Activated CD8-positive, alpha-beta memory T cell treated with anti-CD3 and anti-CD28 coated beads, Interleukin-2, amount 50 U/mL, for 4 hours (primary cell): ENCODE measurements around the gene OR10D3.
"Not testable (repeated sequence)": the region's sequence is repeated elsewhere in the genome, so short reads cannot be mapped to it uniquely, and the experiment has no call there.

Experiments
- DNase-seq: peaks from one replicate; pipeline ENCODE4 v3.0.0-alpha.2; 2020

The OR10D3 gene, protein sequence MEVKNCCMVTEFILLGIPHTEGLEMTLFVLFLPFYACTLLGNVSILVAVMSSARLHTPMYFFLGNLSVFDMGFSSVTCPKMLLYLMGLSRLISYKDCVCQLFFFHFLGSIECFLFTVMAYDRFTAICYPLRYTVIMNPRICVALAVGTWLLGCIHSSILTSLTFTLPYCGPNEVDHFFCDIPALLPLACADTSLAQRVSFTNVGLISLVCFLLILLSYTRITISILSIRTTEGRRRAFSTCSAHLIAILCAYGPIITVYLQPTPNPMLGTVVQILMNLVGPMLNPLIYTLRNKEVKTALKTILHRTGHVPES

DNA sequence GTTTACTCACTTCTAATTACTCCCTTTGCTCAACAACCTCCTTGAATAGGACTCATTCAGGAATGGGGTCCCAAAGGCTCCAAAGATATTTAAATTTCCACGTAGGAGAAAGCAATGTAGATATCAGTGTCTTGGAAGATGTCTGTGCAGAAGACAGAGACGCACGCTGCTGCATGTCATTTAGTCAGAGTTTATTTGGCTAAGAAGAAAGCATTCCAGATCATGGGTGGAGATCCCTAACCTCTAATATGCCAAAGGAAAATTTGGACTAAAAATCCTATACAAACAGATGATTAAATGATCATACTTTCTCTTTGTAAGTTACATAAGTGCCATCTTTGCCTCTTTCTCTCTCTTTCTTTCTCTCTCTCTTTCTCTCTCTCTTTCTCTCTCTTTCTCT, at the start of gene OR10D3:
Gene OR10D3 (plus strand): TSS at position 278 of the 400 bp plus-strand sequence. CDS start 1,925 bp downstream, outside the sequence.
- no peak for DNase-seq

GRCh38 chr11:124143034-124143433, 40.1 kb upstream of the OR10D3 start:
- DNase-seq, result no peak

DNA sequence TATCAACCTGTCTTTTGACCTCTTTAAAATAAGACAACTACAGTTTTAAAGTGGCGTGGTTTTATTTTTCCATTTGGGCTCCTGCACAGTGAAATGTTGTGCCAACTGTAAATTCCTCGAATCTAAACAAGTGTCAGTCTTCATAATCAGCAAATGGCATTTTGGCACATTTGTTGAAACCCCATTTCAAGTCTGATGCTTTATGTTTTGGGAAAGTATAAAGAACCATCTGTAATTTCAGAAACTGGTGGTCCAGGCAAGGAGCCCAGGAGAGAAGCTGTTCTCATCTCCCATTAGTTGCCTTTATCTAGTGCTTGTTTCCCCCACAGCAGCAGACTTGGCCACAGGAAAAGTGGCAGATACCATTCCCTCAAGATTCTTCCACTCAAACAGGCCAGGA, 35.2 kb upstream of the OR10D3 start:
- no peak for DNase-seq

DNA sequence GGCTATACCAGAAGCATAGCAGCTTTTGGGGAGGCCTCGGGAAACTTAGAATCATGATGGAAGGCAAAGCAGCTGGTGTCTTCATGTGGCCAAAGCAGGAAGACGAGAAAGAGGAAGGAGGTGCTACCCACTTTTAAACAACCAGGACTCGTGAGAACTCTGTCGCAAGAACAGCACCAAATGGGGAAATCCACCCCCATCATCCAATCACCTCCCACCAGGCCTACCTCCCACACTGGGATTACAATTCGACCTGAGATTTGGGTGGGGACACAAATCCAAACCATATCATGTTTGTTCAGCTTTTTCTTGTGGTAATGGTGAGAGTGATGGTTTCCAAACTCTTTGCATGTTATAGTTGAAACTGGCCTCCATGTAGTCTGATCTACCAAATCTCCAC, 32.5 kb upstream of the OR10D3 start:
- no peak for DNase-seq

GRCh38 chr11:124152770-124153407, 30.3 kb upstream of the OR10D3 start:
- no peak for DNase-seq

GRCh38 chr11:124153821-124154220, 29.3 kb upstream of the OR10D3 start:
- DNase-seq, result no peak

DNA sequence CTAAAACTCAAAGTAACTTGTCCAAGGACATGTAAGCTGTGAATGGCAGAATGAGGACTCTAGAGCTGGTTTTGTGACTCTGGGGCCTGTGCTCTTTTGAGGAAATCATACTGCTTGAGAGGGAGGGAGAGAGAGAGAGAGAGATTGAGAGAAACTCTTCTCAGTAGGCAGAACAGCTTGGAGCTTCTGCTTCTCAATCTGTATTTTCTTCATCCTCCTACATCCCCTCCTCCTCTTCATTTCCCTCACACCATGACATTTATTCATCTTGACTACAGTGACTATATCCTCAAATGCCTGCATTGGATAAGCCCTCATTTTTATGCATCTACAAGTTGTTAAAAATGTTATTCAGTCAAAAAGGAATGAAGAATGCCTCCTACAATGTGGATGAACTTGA, 23.7 kb upstream of the OR10D3 start:
- no peak for DNase-seq

DNA sequence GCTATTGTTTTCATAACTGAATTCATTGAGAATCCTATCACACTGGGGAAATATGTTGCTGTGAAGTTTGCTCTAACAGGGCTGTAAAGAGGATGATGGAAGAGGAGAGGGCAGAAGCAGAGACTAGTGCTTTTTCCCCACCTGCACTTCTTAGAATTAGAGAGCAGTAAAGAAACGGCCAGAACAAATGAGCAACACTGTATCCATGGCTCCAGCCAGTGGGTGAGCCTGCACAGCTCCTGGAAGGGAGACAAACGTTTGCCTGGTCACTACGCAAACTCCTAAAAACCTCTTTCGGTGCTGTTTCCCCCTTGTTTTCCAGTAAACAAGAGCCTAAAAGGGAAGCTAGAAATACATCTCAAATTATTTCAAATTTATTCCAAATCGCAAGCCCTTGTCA, 22.2 kb upstream of the OR10D3 start:
- DNase-seq, result no peak

- DNase-seq, result no peak
Observed at GRCh38 chr11:124167826-124168231, 15.3 kb upstream of the OR10D3 start.

- no peak for DNase-seq
Observed at GRCh38 chr11:124168796-124169195, 14.3 kb upstream of the OR10D3 start.

DNA sequence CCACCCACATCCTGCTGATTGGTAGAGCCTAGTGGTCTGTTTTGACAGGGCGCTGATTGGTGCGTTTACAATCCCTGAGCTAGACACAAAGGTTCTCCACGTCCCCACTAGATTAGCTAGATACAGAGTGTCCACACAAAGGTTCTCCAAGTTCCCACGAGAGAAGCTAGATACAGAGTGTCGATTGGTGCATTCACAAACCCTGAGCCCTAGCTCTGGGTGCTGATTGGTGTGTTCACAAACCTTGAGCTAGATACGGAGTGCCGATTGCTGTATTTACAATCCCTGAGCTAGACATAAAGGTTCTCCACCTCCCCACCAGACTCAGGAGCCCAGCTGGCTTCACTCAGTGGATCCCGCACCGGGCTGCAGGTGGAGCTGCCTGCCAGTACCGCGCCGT, 12.8 kb upstream of the OR10D3 start:
- not testable (repeated sequence) for DNase-seq

DNA sequence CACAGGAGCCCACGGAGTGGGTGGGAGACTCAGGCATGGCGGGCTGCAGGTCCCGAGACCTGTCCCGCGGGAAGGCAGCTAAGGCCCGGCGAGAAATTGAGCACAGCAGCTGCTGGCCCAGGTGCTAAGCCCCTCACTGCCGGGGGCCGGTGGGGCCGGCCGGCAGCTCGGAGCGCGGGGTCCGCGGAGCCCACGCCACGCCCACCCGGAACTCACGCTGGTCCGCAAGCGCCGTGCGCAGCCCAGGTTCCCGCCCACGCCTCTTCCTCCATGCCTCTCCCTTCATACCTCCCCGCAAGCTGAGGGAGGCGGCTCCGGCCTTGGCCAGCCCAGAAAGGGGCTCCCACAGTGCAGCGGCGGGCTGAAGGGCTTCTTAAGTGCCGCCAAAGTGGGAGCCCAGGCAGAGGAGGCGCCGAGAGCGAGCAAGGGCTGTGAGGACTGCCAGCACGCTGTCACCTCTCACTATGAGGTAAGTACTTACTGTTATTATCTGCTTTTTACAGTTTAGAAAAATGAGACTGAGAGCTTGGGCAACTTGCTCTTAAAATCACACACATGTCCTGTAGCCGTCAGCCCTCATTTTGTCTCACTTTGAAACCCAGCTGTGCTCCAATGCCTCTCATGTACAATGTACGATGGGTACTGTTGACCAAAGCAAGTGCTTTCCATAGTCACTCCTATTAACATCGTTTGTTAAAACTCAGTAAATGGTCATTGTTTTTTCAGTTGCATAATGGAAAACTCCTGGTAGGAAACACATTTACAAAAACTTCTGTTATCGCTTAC, 12.2 kb upstream of the OR10D3 start:
- DNase-seq, result no peak

DNA sequence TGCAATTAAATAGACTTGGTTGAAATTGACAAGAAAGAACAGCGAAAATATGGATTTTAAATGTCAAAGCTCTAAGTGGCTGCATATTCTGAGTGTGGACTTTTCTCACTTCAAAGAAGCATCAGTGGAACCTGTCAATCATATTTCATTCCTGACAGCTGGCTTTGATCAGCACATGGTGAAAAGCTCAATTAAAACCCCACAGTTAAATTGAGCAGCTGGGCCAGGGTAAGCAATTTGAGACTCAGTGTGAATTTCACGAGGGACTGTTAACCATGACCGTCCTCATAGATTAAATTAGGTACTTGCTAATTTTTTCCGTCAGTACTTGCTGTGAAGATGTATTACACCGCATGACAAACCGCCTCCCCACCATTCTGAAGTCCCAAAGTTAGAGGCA, 11.0 kb upstream of the OR10D3 start:
- DNase-seq, result no peak

DNA sequence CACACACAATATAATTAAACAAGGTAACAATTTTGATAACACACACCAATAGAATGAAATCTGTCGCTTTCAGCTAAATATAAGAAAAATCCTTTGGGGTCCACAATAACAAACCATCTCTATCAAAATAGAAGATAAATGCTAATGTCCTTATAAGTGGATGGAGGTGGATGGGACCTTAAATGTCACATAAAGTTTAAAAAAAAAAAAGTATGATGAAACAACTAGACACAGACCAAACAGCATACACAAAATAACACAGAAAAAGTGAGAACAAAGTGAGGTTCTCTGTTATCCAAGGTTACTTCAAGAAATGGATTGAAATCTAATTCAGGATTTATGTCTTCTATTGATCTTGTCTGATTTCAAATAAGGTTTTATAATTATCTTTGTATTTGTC, 10.5 kb upstream of the OR10D3 start:
- DNase-seq, result no peak

GRCh38 chr11:124174001-124174583, 9.1 kb upstream of the OR10D3 start:
- no peak for DNase-seq

DNA sequence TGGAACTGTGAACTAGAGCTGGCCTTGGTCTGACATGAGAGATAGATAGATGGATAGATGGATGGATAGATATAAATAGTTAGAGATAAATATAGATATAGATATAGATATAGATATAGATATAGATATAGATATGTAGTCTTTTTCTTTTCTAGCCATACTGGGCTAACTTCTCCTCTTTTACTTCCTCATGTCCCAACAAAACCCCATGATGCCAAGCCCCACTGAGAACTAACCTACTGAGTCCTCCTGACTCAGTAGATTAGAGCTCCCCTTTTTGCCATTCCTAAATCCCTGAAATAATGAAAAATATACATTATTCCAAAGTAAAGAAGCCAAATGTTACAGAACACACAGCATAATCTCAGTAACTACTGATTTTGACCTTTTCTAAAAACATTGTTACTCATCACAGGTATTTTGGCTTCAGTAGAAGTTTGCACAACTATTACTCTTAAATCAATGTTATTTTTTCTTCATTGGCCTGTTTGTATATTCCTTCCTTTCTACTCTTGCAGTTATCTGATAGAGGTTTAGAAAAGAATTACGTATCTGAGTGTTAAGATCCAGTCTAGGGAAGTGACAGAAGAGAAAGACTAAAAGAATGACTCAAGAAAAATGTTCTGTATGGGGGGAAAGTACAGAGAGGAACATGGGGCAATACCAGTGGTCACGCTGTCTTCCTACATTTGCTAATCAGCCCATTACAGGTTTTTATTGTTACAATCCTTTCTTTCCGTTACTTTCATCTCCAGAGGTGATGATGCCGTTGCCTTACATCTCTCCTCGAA, 6.0 kb upstream of the OR10D3 start:
- DNase-seq, result no peak

- DNase-seq, result no peak
Observed at GRCh38 chr11:124179310-124179709, 3.8 kb upstream of the OR10D3 start.

- no peak for DNase-seq
Observed at GRCh38 chr11:124190298-124191139, 7.4 kb downstream of the OR10D3 start.

- DNase-seq, result no peak
Observed at GRCh38 chr11:124193221-124194010, 10.3 kb downstream of the OR10D3 start.

DNA sequence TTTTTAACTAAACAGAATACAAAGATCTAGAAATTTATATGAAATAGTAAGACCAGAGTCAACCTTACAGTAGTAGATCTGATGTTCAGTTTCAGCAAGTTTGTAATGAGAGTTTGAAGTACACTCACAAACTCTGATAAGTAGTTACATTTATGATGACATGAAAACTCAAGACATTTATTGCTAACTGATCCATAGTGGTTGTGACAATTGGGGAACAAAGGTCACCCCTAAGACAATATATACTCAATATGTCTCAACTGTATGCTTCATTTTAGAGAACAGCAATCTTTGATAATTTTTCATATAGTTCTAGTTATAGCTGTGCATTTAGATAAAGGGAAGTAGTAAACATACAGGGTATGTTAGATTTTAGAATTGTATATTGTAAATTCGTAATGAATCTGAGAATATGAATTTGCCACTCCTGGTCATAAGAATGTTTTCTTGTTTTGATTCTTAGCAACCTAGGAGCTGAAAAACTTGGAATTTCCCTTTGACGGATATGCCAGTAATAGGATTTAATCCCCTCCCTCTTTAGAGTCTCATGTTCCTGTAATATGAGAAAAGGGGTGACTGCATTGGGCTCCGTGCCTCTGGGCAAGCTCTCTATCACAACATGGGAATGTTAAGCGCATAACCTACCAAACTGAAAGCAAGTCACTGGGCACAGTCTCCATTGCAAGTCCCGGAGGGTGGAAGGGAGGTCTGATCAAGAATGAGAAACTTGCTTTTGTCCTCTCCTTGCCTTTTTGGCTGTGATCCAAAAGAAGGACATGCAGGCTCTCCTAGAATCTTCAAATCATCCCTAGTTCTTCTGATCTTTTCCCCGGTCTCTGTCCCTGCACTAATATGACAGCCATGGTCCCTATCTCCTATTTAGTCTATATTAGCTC, 11.4 kb downstream of the OR10D3 start:
- no peak for DNase-seq
